ENCODE measurements around the gene SMYD2. TPM values are rescaled to one million over a fixed set of nuclear protein-coding genes. Genes with fewer than 3 reads are reported as not detected.
A peak's percentile ranks its signal among the peaks of the same experiment; 100 is the strongest.

SMYD2 gene
- 18.3 TPM for polyA plus RNA-seq (2012; ENCODE audit: insufficient read length, low read depth)

GRCh38 chr1:214281021-214281719 lies at the start of gene SMYD2:
Gene SMYD2 (plus strand): TSS chr1:214281159. CDS start chr1:214281255, 96 bp downstream.
- TF ChIP-seq REST (IDR thresholded peaks at IDR 0.05; ENCODE audit: insufficient read depth in 1 of 2, low read depth in 2 of 2, low read length in 2 of 2) (no peak), FOXP2 (optimal IDR thresholded peaks at IDR 0.05; ENCODE audit: borderline replicate concordance, extremely low read depth, extremely low read length, insufficient read depth) (peak; percentile 48), SIN3A (IDR thresholded peaks at IDR 0.05; ENCODE audit: borderline replicate concordance, insufficient read depth, low read length) (peak; percentile 44; the same call in 1 of the 2 replicates), POLR2AphosphoS5 (IDR thresholded peaks at IDR 0.05; ENCODE audit: low read depth, low read length) (peak; percentile 64; the same call in 1 of the 2 replicates), TAF1 (IDR thresholded peaks at IDR 0.05; ENCODE audit: borderline replicate concordance, insufficient read depth, low read length) (no peak)

- TF ChIP-seq POLR2AphosphoS5 (IDR thresholded peaks at IDR 0.05; ENCODE audit: low read depth, low read length): no peak
- TF ChIP-seq REST (IDR thresholded peaks at IDR 0.05; ENCODE audit: insufficient read depth in 1 of 2, low read depth in 2 of 2, low read length in 2 of 2): no peak
- no peak for TF ChIP-seq SIN3A (IDR thresholded peaks at IDR 0.05; ENCODE audit: borderline replicate concordance, insufficient read depth, low read length)
- no peak for TF ChIP-seq FOXP2 (optimal IDR thresholded peaks at IDR 0.05; ENCODE audit: borderline replicate concordance, extremely low read depth, extremely low read length, insufficient read depth)
- TF ChIP-seq TAF1 (IDR thresholded peaks at IDR 0.05; ENCODE audit: borderline replicate concordance, insufficient read depth, low read length): no peak
These were observed 46.9 kb upstream of the SMYD2 start for GRCh38 chr1:214233856-214234634.

GRCh38 chr1:214234635-214235025 lies 46.3 kb upstream of the SMYD2 start:
- TF ChIP-seq REST (IDR thresholded peaks at IDR 0.05; ENCODE audit: insufficient read depth in 1 of 2, low read depth in 2 of 2, low read length in 2 of 2) (no peak), POLR2AphosphoS5 (IDR thresholded peaks at IDR 0.05; ENCODE audit: low read depth, low read length) (no peak), TAF1 (IDR thresholded peaks at IDR 0.05; ENCODE audit: borderline replicate concordance, insufficient read depth, low read length) (no peak), FOXP2 (optimal IDR thresholded peaks at IDR 0.05; ENCODE audit: borderline replicate concordance, extremely low read depth, extremely low read length, insufficient read depth) (no peak), SIN3A (IDR thresholded peaks at IDR 0.05; ENCODE audit: borderline replicate concordance, insufficient read depth, low read length) (no peak)

- TF ChIP-seq POLR2AphosphoS5 (IDR thresholded peaks at IDR 0.05; ENCODE audit: low read depth, low read length) (no peak), TAF1 (IDR thresholded peaks at IDR 0.05; ENCODE audit: borderline replicate concordance, insufficient read depth, low read length) (no peak), REST (IDR thresholded peaks at IDR 0.05; ENCODE audit: insufficient read depth in 1 of 2, low read depth in 2 of 2, low read length in 2 of 2) (no peak), FOXP2 (optimal IDR thresholded peaks at IDR 0.05; ENCODE audit: borderline replicate concordance, extremely low read depth, extremely low read length, insufficient read depth) (no peak), SIN3A (IDR thresholded peaks at IDR 0.05; ENCODE audit: borderline replicate concordance, insufficient read depth, low read length) (no peak)
These were observed 44.5 kb upstream of the SMYD2 start for GRCh38 chr1:214236477-214236876.
